Fibroblast of skin of left biceps (primary cell): Measurements from ENCODE around the gene SOX13.
"Not testable (repeated sequence)": the region's sequence is repeated elsewhere in the genome, so short reads cannot be mapped to it uniquely, and the experiment has no call there.

Source experiments
- DNase-seq, 2 experiments: peaks; one replicate each; pipeline ENCODE4 v3.0.0-alpha.2; 2013; ENCODE audit warnings: low read depth in 2 of 2

SOX13 gene

DNA sequence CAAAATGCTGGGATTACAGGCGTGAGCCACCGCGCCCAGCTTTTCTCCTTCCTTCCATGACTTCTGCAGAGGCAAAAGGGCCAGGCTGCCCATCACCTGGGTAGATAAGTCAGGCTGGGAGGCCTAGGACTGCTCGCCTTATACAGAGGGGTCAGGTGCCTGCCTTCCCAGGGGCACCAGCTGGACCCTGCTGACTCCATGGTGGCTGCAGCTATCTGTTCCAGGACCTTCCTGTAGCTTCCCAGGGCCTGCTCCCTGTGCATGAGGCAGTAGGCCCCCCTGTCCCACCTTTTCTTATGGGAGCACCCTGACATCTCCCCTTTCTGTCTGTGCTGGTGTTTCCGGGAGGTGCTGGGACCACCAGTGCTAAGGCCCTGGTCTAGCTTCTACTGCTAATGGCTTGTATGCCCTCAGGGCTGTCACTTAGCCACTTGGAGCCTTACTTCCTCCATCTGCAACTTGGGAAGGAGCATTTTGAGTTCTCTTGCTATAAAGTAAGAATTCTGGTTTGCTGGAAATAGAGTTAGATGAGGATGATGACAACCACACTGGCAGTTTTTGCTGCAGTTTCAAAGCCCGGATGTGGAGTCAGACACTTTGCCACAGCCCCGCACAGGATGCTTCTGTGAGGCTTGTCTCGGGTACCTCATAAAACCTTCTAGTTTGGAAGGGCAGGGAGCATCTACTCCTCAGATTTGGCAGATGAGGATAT, 14.4 kb downstream of the SOX13 start:
- no peak for DNase-seq

DNA sequence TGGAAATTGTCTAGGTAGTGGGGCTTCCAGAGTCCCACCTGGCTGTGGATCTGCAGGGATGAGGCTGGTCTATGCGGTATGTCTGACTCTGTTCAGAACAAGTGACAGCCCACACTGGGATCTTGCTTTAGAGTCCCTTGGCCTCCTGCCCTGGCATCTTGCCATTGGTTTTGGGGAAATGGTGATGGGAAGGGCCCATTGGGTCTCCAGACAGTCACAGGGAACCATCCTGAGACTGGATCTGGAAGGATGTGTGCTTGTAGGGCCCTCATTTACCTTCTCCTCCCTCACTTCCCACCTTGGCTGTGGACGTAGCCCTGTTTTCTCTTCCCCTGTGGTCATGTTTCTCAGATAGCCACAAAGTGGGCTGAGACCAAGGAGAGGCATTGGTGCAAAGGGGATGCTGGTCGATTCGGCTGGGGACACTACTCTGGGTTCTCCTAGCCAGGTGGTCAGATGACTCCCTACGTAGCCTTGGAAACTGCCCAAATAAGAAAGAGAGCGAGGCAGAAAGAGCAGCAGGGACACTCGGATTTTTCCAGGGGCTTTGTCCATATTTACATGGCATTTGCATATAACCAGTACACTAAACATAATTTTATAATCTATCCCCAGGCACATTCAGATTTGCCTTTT, 15.1 kb downstream of the SOX13 start:
- no peak for DNase-seq

DNA sequence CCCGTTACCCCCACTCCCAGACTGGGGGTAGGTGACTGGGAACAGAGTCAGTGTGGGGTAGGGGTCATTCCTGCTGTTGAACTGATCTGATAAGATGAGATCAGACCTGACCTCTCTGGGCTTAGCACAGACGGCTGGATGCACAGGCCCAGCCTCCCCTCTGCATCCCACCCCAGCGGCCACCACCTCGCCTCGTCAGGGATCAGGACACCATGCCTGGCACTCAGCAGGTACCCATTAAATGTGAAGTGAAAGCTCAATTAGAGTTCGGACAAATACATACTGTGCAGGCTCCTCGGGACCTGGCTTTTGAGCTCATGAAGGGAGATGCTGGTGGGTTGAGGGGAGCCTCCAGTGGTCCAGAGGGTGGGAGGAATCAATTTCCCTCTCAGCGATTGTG, 15.7 kb downstream of the SOX13 start:
- DNase-seq: no peak

DNA sequence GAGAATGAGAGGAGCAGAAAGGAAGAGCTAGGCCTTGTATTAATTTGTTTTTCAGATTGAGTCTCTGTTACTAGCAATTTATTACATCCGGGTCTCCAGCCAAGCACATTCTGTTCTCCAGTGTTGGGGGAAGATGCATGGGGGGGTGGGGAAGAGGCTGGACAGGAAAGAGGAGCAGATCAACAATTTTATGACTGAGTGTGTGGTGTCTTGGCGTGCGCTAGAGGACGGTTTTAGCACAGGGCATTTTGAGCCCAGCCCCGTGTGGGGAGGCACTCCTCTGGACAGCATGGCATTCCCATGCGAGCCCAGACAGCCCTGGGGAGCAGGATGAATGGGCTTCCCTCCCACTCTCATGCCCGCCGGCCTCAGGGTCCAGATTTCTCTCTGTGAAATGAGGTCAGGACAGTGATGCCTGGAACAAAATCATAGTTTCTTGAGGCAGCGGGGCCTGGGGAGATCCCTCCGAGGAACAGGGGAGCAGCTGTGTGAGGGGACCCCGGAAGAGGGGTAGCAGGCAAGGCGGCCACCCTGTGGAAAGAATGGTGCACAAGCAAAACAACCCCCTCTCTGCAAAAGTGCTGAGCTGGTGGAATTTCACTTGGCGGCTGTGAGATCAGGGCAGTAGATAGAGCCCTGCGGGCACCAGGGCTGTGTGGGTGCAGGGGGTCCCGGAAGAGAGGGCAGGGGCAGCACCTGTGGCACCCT, 16.3 kb downstream of the SOX13 start:
- no peak for DNase-seq

DNA sequence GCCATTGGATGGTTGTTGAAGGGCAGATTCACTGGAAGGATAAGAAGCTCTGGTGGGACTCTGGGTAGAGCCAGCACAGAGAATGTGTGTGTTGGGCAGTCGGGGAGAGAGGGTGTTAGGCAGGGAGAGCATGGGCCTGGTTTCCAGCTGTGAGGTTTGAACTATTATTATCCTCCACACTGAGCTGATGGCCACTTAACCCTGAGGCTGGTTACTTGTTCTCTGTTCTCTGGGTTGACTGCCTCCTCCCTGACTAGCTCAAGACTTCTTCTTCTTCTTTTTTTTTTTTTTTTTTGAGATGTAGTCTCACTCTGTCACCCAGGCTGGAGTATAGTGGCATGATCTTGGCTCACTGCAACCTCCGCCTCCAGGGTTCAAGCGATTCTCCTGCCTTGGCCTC, 17.2 kb downstream of the SOX13 start:
- not testable (repeated sequence) for DNase-seq

DNA sequence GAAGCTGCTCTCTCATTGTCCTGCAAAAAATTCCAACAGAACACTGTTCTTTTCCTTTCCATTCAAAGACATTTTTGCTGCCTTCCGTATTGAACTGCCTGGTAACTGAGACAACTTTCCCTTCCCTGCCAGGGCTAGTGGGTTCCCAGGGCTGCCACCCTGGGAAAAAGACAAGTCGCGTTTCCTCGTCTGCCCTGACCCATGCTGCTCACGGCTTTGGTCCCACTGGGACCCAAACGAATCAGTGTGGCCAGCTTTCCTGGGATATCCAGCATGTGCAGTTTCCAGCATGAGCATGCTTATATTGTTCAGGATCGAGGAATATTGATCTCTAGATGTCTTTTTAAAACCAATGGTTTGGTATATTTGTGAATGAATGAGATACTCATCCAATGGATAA, 18.2 kb downstream of the SOX13 start:
- no peak for DNase-seq

DNA sequence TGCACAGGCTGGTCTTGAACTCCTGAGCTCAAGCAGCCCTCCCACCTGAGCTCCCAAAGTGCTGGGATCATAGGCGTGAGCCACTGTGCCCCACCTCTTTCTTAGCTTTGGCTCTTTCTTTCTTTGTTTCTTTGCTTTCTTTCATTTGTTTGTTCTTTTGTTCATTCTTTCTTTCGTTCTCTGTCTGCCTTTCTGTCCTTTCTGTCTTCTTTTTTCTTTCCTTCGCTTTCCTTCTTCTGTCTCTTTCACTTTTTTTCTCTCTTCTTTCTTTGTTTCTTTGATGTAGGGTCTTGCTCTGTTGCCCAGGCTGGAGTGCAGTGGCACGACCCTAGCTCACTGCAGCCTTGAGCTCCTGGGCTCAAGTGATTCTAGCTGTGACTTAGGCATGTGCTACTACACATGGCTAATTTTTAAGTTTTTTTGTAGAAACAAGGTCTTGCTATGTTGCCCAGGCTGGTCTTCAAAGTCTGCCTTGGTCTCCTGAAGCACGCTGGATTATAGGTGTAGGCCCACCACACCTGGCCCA, 18.9 kb downstream of the SOX13 start:
- DNase-seq: no peak

DNA sequence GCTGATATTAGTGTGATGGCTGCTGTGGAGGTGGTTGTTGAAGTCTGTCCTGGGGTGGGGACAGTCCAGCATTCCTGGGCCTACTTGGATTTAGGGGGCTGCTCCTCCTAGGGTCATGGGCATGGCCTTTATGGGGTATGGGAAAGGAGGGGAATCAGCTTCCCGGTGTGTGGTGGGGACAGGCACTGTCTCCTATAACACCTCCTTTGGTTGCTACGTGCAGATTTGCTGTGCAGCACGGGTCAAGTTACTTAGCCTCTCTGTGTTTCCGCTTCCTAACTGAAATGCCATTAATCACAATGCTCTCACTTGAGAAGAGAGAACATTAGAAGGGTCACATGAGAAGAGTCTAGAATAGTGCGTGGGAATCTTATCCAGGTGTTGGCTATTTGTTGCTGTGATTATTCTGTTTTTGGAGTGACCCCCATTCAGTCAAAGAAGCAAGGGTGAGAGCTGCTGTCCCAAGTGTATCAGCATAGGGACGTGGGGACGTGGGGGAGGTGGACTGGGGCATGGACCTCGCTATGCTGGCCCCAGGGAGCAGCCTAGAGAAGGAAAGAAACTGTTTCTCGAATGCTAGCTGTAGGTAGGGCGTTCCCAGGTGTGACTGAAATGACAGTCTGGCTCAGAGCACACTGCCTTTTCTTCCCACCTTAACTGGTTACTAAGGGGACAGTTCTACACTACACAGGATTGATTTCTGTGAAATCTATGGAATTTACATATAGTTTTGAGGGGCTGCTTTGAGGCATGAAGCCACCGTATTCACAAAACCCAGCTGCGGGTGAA, 19.9 kb downstream of the SOX13 start:
- no peak for DNase-seq

DNA sequence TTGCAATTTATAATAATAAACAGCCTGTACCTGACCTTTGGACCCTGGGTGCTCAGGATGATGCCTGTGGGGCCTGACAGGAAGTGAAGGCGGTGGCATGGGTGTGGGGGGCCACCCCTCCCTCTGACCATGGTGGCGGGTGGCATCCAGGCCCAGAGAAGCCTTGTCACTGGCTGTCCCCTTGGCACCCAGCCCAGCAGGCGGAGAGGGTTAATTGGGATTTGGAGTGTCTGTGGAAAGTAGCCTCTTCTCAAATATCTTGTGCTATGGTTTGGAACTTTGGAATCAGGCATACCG, 20.5 kb downstream of the SOX13 start:
- no peak for DNase-seq

DNA sequence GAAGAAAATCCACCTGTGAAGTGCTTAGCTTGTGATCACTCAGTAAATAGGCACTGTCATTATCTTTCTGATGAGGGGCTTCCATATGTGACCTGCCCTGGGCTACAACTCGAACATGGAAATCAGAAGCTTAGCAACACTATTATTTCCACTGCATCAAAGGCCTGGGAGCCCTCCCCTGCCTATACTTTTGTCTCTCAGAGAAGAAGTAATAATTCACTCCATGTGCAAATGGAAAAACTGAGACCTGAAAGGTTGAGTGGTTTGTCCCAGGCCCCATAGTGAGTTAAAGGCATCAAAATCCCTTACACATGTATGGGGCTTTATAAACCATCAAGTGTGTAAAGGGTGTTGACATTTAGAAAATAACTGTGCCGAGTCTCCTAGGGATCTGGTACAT, 20.9 kb downstream of the SOX13 start:
- DNase-seq: no peak

DNA sequence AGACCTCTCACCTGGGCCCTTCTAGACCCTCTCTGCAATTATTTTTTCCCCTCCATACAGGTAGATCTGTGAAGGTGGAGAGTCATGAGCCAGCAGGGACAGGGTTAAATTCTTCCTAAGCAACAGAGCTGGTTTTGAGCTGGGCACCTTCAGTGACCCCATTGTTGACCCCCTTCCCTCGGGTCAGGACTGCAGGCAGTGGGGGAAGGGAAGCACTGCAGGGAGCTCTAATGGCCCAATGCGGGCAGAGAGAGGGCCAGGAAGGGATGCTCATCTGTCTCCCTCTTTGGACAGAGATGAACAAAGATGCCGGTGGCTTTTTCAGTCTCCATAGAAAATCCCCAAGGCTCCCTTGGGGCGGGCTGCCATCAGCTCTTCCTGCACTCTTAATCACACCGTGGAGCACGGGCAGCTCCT, 21.4 kb downstream of the SOX13 start:
- DNase-seq: no peak

DNA sequence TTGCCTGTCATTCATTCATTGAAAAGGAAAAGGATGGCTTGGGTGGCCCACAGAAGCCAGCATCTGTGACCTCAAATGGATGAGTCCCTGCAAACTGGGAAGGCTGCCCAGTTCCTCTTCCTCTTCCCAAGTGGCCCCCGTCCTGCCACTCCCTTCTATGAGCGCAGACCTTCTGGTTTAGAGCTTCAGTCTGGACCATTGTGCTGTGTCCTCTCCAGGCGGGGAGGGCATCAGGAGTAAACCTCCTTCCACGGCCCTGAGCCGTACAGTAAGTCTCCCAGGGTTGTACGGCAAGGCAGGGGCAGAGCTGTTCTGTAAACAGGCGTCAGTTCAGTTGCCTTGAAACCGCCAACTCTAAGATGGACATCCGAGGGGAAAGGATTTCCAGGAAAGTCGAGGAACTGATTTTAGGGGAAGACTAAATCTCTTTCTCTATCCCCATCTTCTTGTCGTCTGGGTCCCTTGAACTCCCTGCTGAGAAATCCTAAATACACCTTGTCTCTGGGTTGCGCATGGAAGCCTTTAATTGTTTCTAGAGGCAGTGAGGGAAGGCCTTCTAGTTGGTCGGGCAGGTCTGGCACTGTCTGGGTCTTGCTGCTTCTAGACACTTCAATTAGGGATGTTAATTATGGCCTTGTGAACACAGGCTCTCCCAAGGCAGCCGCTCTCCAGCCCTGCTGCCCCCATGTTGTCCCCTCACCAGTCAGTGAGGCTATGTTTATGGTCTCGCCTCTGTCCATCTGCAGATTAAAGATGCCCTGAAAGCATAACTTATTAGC, 22.1 kb downstream of the SOX13 start:
- no peak for DNase-seq

DNA sequence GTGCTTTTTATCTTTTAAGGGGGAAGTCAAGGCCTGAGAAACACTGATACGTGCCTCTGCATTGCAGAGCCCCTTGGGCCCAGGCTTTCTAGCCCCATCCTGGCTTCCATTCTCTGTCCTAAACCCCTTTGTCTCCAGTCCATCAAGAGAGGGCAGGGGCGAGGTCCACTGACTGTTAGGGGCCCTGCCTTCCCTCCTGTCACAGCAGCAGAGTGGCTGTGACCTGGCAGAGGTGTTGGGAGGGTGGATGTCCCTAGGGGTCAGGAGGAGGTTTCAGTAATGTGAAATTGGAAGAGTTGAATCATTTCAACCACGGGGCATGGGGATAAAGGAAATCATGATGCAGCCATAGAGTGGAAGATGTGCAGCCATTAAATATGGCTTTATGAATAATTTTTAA, 24.0 kb downstream of the SOX13 start:
- DNase-seq: no peak

DNA sequence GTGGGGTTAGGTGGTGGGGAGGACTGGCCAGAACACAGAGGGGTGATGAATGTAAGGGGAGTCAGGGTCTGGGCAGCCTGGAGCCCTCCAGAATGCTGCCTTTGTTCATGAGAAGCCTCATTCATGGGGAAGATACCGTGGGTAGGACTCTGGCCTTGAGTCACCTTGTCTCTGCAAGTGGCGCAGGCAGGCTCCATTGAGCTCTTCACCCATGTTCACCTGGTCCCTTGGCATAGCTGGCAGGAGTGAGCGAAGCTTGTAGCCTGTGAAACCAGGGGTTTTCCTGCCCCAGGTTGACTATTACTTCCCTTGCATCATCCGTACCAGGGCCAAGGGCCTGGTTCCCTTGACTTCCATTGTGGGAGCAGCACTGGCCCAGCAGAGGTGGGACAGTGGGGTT, 25.8 kb downstream of the SOX13 start:
- no peak for DNase-seq

DNA sequence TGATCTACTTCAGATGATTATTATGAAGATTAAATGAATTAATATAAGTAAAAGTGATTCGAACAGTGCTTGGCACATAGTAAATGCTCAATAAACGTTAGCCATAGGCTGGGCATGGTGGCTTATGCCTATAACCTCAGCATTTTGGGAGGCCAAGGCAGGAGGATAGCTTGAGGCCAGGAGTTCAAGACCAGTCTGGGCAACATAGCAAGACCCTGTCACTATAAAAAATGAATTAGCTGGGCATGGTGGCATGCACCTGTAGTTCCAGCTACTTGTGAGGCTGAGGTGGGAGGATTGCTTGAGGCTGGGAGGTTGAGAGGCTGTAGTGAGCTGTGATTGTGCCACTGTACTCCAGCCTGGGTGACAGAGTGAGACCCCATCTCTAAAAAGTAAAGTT, 26.8 kb downstream of the SOX13 start:
- not testable (repeated sequence) for DNase-seq

DNA sequence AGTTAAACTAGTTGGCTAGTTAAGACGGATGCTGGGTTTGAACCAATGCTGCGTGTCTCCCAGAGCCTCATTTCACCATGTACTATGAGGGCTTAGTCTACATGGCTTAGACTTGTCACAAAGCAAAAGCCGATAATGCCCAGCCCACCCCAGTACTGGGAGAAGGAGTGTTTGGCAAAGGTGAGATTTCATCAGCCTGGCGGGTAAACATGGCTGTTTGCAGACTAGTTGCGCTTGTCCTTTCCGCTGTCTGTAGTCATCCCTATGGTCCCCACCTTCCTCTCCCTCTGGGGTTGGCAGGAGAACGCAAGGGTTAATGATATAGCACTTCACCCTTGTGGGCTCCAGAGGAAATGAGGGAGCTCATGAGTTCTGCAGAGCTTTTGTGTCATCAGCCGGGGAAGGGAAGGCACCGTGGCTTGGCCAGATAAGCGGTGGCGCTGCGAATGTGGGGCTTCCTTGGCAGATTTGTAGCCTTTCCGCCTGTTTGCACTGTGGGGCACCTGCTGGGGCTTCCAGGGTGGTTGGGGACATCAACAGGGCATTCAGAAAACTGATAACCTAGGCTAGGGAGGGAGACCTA, 29.2 kb downstream of the SOX13 start:
- no peak for DNase-seq

DNA sequence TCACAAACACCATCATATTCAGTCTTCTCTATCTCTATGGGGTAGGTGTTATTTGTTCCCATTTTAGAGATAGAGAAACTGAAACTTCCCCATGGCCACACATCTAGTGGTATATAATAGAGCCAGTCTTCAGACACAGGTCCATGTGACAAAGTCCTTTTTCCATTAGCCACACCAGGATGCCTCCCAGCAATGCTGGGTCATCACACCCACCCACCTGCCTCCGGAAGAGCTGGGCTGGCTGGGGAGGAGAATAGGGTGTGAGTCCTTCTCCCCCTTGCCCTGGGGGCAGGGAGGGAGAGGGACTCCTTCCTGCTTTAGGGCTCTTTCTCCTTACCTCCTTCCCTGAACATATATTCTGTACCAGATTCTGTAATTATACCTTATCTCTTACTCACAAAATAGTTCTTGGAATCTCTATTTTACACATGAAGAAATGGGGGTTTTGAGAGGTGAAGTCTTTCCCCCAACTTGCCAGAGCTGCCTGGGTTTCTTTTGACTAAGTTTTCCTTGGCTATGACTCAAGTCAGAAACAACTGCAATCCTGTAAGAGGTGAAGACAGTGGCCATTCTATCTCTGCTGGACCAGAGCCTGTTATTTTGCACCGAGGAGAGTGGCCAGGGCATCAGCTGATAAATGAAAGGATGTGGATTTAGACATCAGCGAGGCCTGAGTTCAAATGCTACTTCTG, 30.0 kb downstream of the SOX13 start:
- no peak for DNase-seq

DNA sequence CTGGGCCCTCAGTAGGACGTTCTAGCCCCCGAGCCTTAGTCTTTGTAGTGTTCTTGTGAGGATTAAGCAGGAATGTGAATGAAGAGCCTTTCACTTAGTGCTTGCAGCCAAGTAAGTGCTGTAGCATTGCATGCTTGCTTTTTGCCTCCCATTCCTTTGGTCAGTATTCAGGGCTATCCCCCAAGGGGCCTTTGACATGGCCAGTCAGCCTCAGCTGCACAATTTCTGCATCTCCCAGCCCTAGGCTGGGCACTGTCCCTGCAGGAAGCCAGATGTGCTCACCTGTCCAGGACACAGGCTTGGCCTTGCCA, 30.5 kb downstream of the SOX13 start:
- no peak for DNase-seq

DNA sequence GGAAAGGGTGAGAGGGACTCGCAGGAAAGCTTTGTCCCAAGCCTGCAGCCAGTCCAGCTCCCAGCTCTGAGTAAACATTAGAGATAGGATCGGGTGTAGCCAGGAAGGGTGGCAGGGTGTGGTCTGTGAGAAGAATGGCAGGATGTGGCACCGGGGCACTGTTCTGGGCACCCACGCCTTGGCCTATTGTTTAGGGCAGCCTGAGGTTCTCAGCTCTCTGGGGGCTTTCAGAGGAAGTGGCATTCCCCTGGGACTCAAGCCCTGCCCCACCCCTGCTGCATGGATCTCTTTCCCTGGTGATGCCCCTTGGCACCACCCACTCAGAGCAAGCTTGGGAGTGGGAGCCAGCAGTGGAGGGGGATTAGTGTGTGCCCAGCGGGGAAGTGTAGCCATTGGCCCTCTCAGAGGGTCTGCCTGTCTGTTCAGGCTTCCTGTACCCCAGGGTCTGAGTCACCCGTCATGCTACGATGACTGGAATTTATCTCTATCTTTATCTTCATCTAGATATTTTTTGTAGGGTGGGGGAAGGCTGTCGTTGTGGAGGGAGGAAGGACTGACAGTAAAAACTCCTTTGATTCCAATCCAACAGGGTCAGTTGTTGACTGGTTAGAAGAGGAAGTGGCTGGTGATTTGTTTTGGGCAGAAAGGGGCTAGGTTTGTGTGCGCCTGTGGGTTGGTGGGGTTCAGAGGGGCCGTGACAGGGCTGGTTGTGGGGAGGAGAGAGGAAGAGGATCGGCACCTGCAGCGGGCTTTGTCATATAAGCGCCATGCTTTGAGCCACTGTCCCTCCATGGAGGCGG, 31.6 kb downstream of the SOX13 start:
- no peak for DNase-seq

DNA sequence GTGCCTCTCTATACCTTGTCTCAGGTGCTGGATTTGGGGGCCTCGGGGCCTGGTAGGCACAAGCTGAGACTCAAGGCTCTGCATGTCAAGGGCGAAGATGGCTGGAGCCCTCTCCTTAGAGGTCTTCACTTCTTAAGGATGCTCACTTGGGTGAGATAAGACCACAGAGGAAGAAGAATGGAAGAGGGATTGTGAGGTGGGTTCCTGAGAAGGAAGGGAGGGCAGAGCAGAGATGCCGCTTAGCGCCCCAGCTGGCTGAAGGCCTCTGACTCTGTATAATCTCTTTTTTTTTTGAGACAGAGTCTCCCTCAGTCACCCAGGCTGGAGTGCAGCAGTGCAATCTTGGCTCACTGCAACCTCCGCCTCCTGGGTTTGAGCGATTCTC, 32.2 kb downstream of the SOX13 start:
- DNase-seq: no peak
